H1 (cell line): ENCODE results near the gene TMEM129. TPM values are rescaled to one million over a fixed set of nuclear protein-coding genes. Genes with fewer than 3 reads are reported as not detected.

Experiments
- CTCF ChIA-PET: fragments of 300-600 bp; sonication (Branson Sonifier 250); formaldehyde crosslinking; loops from one replicate; lab custom pipeline; 2021; ENCODE audit not compliant: partially characterized antibody; lab: Charles Lee
- POLR2A ChIA-PET: fragments of 300-600 bp; sonication (Branson Sonifier 250); formaldehyde crosslinking; loops from one replicate; lab custom pipeline; 2021; ENCODE audit warnings: inconsistent platforms; ENCODE audit not compliant: partially characterized antibody; lab: Charles Lee
- DNase-seq, 2 experiments: peaks; one replicate each; pipeline versions ENCODE4 v3.0.0 to v3.0.0-alpha.2; 2010 to 2022; ENCODE audit warnings: low spot score in 2 of 2, low read depth in 1 of 2, mixed read lengths in 1 of 2
- FAIRE-seq: peaks from 2 replicates; lab custom pipeline; 2011; peaks lifted over from hg19 to GRCh38; lab: Jason Lieb, UNC
- H2AFZ ChIP-seq: 2 replicates; pipeline ENCODE4 v1.8.1; 2012; ENCODE audit warnings: low read length, inconsistent platforms
- H2AK5ac ChIP-seq: 2 replicates; pipeline ENCODE4 v1.6.1; 2013; ENCODE audit warnings: low read depth, low read length
- H2BK120ac ChIP-seq: replicated peaks from 2 replicates; pipeline ENCODE3; 2013; ENCODE audit warnings: low read depth, low read length, inconsistent platforms
- H2BK12ac ChIP-seq: 2 replicates; pipeline ENCODE4 v1.6.1; 2013; ENCODE audit warnings: low read depth, low read length
- H2BK15ac ChIP-seq: 2 replicates; pipeline ENCODE4 v1.6.1; 2013; ENCODE audit warnings: low read length
- H2BK20ac ChIP-seq: 2 replicates; pipeline ENCODE4 v1.6.1; 2013; ENCODE audit warnings: low read length
- H2BK5ac ChIP-seq: 2 replicates; pipeline ENCODE4 v1.6.1; 2013; ENCODE audit warnings: low read depth, low read length
- H3K14ac ChIP-seq: 2 replicates; pipeline ENCODE4 v1.6.1; 2013; ENCODE audit warnings: inconsistent platforms; ENCODE audit not compliant: insufficient read length
- H3K18ac ChIP-seq: 2 replicates; pipeline ENCODE4 v1.6.1; 2013; ENCODE audit warnings: low read length; ENCODE audit errors: extremely low read depth
- H3K23ac ChIP-seq: 2 replicates; pipeline ENCODE4 v1.6.1; 2013; ENCODE audit warnings: inconsistent platforms; ENCODE audit not compliant: insufficient read length
- H3K23me2 ChIP-seq: 2 replicates; pipeline ENCODE4 v1.6.1; 2013; ENCODE audit warnings: low read depth, low read length
- H3K27ac ChIP-seq: 2 replicates; pipeline ENCODE4 v1.6.1; 2011; ENCODE audit warnings: low read depth, low read length, inconsistent platforms
- H3K27me3 ChIP-seq, 4 experiments: replicated peaks in 1 of 4; 1 replicate in 1 of 4; 2 replicates in 3 of 4; pipeline versions ENCODE4 v1.6.1 to v1.8.1; 2011 to 2013; ENCODE audit warnings: low read length in 3 of 4, mild to moderate bottlenecking in 3 of 4, inconsistent platforms in 2 of 4, mixed read lengths in 2 of 4, moderate library complexity in 1 of 4; ENCODE audit not compliant: control insufficient read depth in 3 of 4, insufficient read depth in 3 of 4; ENCODE audit errors: extremely low read depth in 1 of 4
- H3K36me3 ChIP-seq, 4 experiments: 2 replicates each; pipeline versions ENCODE4 v1.6.1 to v1.8.1; 2011 to 2013; ENCODE audit warnings: mild to moderate bottlenecking in 4 of 4, low read length in 3 of 4, moderate library complexity in 2 of 4, control low read depth in 1 of 4, inconsistent platforms in 1 of 4; ENCODE audit not compliant: insufficient read depth in 4 of 4, control insufficient read depth in 2 of 4
- H3K4ac ChIP-seq: replicated peaks from 2 replicates; pipeline ENCODE3; 2013; ENCODE audit warnings: low read length, low read depth, mixed read lengths, inconsistent platforms; ENCODE audit not compliant: insufficient read length
- H3K4me1 ChIP-seq, 4 experiments: replicated peaks in 1 of 4; 1 replicate in 1 of 4; 2 replicates in 3 of 4; pipeline versions ENCODE4 v1.6.1 to v1.8.1; 2011 to 2013; ENCODE audit warnings: low read length in 3 of 4, inconsistent platforms in 2 of 4, mixed read lengths in 1 of 4; ENCODE audit not compliant: insufficient read depth in 4 of 4, control insufficient read depth in 3 of 4
- H3K4me2 ChIP-seq, 2 experiments: 2 replicates each; pipeline versions ENCODE4 v1.6.1 to v1.8.1; 2011 to 2013; ENCODE audit warnings: low read depth in 2 of 2, low read length in 2 of 2, control low read depth in 1 of 2, inconsistent platforms in 1 of 2, mild to moderate bottlenecking in 1 of 2; ENCODE audit not compliant: insufficient read depth in 1 of 2
- H3K4me3 ChIP-seq, 4 experiments: fragments of 200-600, 300-600 bp in 1 of 4; sonication (generic), shearing (Covaris generic), sonication (Bioruptor Twin) in 1 of 4; 2 replicates each; pipeline versions ENCODE4 v1.5.1 to v1.8.1; 2011 to 2016; ENCODE audit warnings: low read length in 4 of 4, low read depth in 3 of 4, control low read depth in 2 of 4, inconsistent platforms in 2 of 4, mild to moderate bottlenecking in 2 of 4, mixed read lengths in 1 of 4, moderate library complexity in 1 of 4; ENCODE audit not compliant: insufficient read depth in 2 of 4; ENCODE audit errors: extremely low read depth in 1 of 4
- H3K56ac ChIP-seq: replicated peaks from 2 replicates; pipeline ENCODE3; 2013; ENCODE audit warnings: low read depth, mild to moderate bottlenecking, mixed read lengths, low read length, inconsistent platforms; ENCODE audit not compliant: insufficient read length
- H3K79me1 ChIP-seq: 2 replicates; pipeline ENCODE4 v1.6.1; 2013; ENCODE audit warnings: low read depth, low read length, control low read depth
- H3K79me2 ChIP-seq, 2 experiments: 2 replicates each; pipeline versions ENCODE4 v1.6.1 to v1.8.1; 2012 to 2013; ENCODE audit warnings: low read length in 2 of 2, mild to moderate bottlenecking in 2 of 2, inconsistent platforms in 1 of 2; ENCODE audit not compliant: insufficient read depth in 2 of 2, control insufficient read depth in 1 of 2
- H3K9ac ChIP-seq, 4 experiments: replicated peaks in 1 of 4; 1 replicate in 1 of 4; 2 replicates in 3 of 4; pipeline versions ENCODE4 v1.6.1 to v1.8.1; 2011 to 2013; ENCODE audit warnings: low read depth in 3 of 4, low read length in 3 of 4, control low read depth in 2 of 4, mild to moderate bottlenecking in 2 of 4, moderate library complexity in 2 of 4, inconsistent platforms in 1 of 4; ENCODE audit errors: extremely low read depth in 1 of 4
- H3K9me3 ChIP-seq, 2 experiments: 2 replicates each; pipeline versions ENCODE4 v1.6.1 to v1.8.1; 2012 to 2013; ENCODE audit warnings: mild to moderate bottlenecking in 2 of 2, moderate library complexity in 2 of 2, control low read depth in 1 of 2, inconsistent platforms in 1 of 2, low read depth in 1 of 2, low read length in 1 of 2, mixed read lengths in 1 of 2; ENCODE audit not compliant: insufficient read depth in 2 of 2
- H4K20me1 ChIP-seq, 2 experiments: replicated peaks in 1 of 2; 2 replicates each; pipeline versions ENCODE3 to v1.8.1; 2011 to 2013; ENCODE audit warnings: inconsistent platforms in 2 of 2, low read length in 2 of 2, mild to moderate bottlenecking in 1 of 2; ENCODE audit not compliant: insufficient read depth in 2 of 2, control insufficient read depth in 1 of 2
- H4K5ac ChIP-seq: 2 replicates; pipeline ENCODE4 v1.6.1; 2013; ENCODE audit warnings: low read length, low read depth, mixed read lengths, inconsistent platforms; ENCODE audit not compliant: insufficient read length
- H4K8ac ChIP-seq: 2 replicates; pipeline ENCODE4 v1.8.0; 2013; ENCODE audit warnings: mild to moderate bottlenecking, moderate library complexity, low read length, inconsistent platforms; ENCODE audit not compliant: insufficient read depth; ENCODE audit errors: extremely low read depth
- H4K91ac ChIP-seq: replicated peaks from 2 replicates; pipeline ENCODE3; 2013; ENCODE audit warnings: low read length, mixed read lengths, inconsistent platforms; ENCODE audit not compliant: insufficient read length
- BACH1 ChIP-seq: IDR thresholded peaks from 2 replicates; pipeline ENCODE4 v1.6.1; 2012; ENCODE audit warnings: low read length, improper control_type of control experiment
- CHD2 ChIP-seq: IDR thresholded peaks from 2 replicates; pipeline ENCODE4 v1.6.1; 2012; ENCODE audit warnings: low read length, improper control_type of control experiment
- E2F6 ChIP-seq: IDR thresholded peaks from 2 replicates; pipeline ENCODE4 v1.6.1; 2012; ENCODE audit warnings: inconsistent platforms
- GTF2F1 ChIP-seq: IDR thresholded peaks from 2 replicates; pipeline ENCODE4 v1.6.1; 2012; ENCODE audit warnings: low read depth, low read length, improper control_type of control experiment, borderline replicate concordance
- HDAC6 ChIP-seq: IDR thresholded peaks from one replicate; pipeline ENCODE4 v1.7.1; 2012; ENCODE audit warnings: low read depth, mild to moderate bottlenecking, inconsistent platforms, low read length, moderate library complexity
- KDM4A ChIP-seq: IDR thresholded peaks from one replicate; pipeline ENCODE4 v1.7.1; 2012; ENCODE audit warnings: low read depth, mild to moderate bottlenecking, moderate library complexity, low read length, inconsistent platforms; ENCODE audit not compliant: severe bottlenecking
- POU5F1 ChIP-seq: IDR thresholded peaks from 2 replicates; pipeline ENCODE4 v1.6.1; 2011; ENCODE audit warnings: low read depth, mild to moderate bottlenecking, low read length, moderate library complexity
- SIX5 ChIP-seq: IDR thresholded peaks from 2 replicates; pipeline ENCODE4 v1.6.1; 2011; ENCODE audit warnings: mild to moderate bottlenecking, low read depth, low read length
- SP2 ChIP-seq: IDR thresholded peaks from 2 replicates; pipeline ENCODE4 v1.6.1; 2012; ENCODE audit warnings: mild to moderate bottlenecking, low read length, inconsistent platforms
- USF2 ChIP-seq: IDR thresholded peaks from 2 replicates; pipeline ENCODE4 v1.6.1; 2011; ENCODE audit warnings: low read length, improper control_type of control experiment
- YY1 ChIP-seq: IDR thresholded peaks from 2 replicates; pipeline ENCODE4 v1.6.1; 2011; ENCODE audit warnings: low read depth, mild to moderate bottlenecking, low read length
- WGBS, 2 experiments: shearing (Covaris generic) in 1 of 2; methylation state at CpG; one replicate each; pipeline versions ENCODE4 v1.1.6 to v1.1.7; 2013 to 2015; ENCODE audit warnings: low lambda C conversion rate in 2 of 2, mixed read lengths in 2 of 2, inconsistent platforms in 1 of 2, low coverage in 1 of 2, missing lambda C conversion rate in 1 of 2; ENCODE audit not compliant: insufficient replicate concordance in 2 of 2, insufficient coverage in 1 of 2, insufficient read length in 1 of 2; ENCODE audit errors: extremely low coverage in 1 of 2, missing lambda C conversion rate in 1 of 2; 5-methylcytosine and 5-hydroxymethylcytosine counted together
- polyA plus RNA-seq, 7 experiments: library from polyadenylated mRNA; depleted of rRNA in 3 of 7; stranded (reverse) in 5 of 7; unstranded in 2 of 7; fragments of >200 nt in 5 of 7; fragments of 200-250 nt in 2 of 7; gene quantifications; 1 replicate in 5 of 7; 2 replicates in 1 of 7; 4 replicates in 1 of 7; pipeline versions ENCODE4 v1.2.1 to v1.2.3, GENCODE V29; 2011 to 2013; ENCODE audit warnings: missing spikeins in 2 of 7, mixed read lengths in 2 of 7
- total RNA-seq: library from RNA; stranded (reverse); fragmentation: NEBNext Ultra II Directional; extraction: Animal tissue kit (Norgen Biotek cat#: 25700); gene quantifications from 2 replicates; pipeline ENCODE4 v1.2.1, GENCODE V29; 2021

TMEM129 gene
- total and polyA plus RNA-seq, 2 of the 8 experiments (the other 6 are each of a cell fraction or from before 2014, with no cell fraction given), result 31.5 to 58.7 TPM

- no peaks in the 10 kb centered on the region for H3K36me3 ChIP-seq
- DNase-seq, result no peak
- peaks cover 0 to 5% of the 10 kb centered on the region in 2 experiments for H4K20me1 ChIP-seq
- WGBS, 2 experiments, result 83% methylated on average over 13 of the region's 13 CpGs; no CpG with 5 or more reads in 1 of the 2 experiments
- no peak overlapping the region for H3K56ac ChIP-seq
- no peak overlapping the region for H2BK20ac ChIP-seq
- H3K18ac ChIP-seq, result no peak overlapping the region
- H3K79me1 ChIP-seq, result no peaks in the 10 kb centered on the region
- H2BK5ac ChIP-seq, result no peak overlapping the region
- no peak overlapping the region for H2BK15ac ChIP-seq
- peaks cover 3 to 6% (median 4%) of the 10 kb centered on the region in 4 experiments; a peak in 6 of 7 replicates for H3K4me1 ChIP-seq
- H2BK120ac ChIP-seq, result no peak overlapping the region
- peak overlapping the region in 1 of 4 experiments; percentile 67; a peak in 1 of 8 replicates for H3K4me3 ChIP-seq
- H3K79me2 ChIP-seq, result no peaks in the 10 kb centered on the region
- POLR2A ChIA-PET, result interaction anchor here (1.0 kb wide), 1 partner anchor 12 kb away, joined by 3 read pairs; no protein-coding TSS in a partner anchor
- peaks cover 6% of the 10 kb centered on the region; the same call in 1 of the 2 replicates for H3K23me2 ChIP-seq
- no peak overlapping the region for H3K23ac ChIP-seq
- H2BK12ac ChIP-seq, result no peak overlapping the region
- H2AK5ac ChIP-seq, result no peak overlapping the region
- H3K9me3 ChIP-seq, result no peaks in the 10 kb centered on the region
- no peak overlapping the region for H3K27ac ChIP-seq
- no peak overlapping the region for H3K14ac ChIP-seq
- FAIRE-seq, result no peak
- no peak overlapping the region for H4K5ac ChIP-seq
- peak overlapping the region; percentile 70 to 81; a peak in 3 of 4 replicates for H3K4me2 ChIP-seq
- no peak overlapping the region for H3K9ac ChIP-seq
- H4K8ac ChIP-seq, result no peak overlapping the region
- peaks cover 11 to 17% (median 13%) of the 10 kb centered on the region in 4 experiments for H3K27me3 ChIP-seq
- H2AFZ ChIP-seq, result no peak overlapping the region
- TF ChIP-seq POU5F1 (no peak), SP2 (no peak), HDAC6 (no peak), E2F6 (no peak), KDM4A (no peak), USF2 (no peak), GTF2F1 (no peak), YY1 (no peak), CHD2 (no peak), BACH1 (no peak), SIX5 (no peak)
- H3K4ac ChIP-seq, result no peak overlapping the region
- H4K91ac ChIP-seq, result no peak overlapping the region
- CTCF ChIA-PET, result interaction anchor here (0.6 to 4.3 kb wide), 7 partner anchors 11 to 784 kb away, joined by 3 to 30 read pairs (median 3); no protein-coding TSS in a partner anchor
Observed at GRCh38 chr4:1682860-1683259, 38.3 kb downstream of the TMEM129 start.
